ENCODE data around the gene PTGES3L. TPM values are rescaled to one million over a fixed set of nuclear protein-coding genes. Genes with fewer than 3 reads are reported as not detected.

PTGES3L gene
- total and polyA plus RNA-seq, 4 donors = 0.08 to 0.19 (median 0.13) TPM; not detected in 1

DNA sequence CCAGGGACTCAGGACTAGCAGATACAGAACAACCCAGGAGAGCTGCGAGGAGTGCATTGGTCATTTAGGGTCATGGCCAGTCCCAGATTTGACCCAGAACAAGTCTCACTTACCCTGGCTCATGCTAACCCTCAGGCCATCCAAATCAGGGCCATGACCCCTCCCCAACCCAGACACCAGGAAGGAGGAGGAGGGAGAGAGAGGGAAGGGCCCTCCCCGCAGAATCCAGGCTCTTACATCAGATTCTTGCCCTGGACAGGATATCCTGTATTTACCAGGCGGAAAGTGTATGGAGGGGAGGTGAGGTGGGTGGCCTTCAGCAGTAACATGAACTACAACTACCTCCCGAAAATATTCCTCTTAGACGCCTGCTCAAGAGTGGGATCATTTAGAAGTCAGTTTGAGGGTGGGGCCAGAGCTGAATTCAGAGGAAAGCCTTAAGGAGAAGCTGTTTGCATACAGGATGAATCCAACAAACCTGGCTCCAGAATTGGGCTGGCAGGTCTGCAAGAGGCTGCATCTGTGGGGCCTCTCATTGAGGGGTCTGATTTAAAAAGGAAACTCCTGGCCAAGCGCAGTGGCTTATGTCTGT lies 40.2 kb upstream of the PTGES3L start:
- Histone ChIP-seq H3K27ac (ENCODE audit: low read depth in 1 of 2, low read length in 2 of 2) (peak overlapping the region in 1 of 2 donors; percentile 37), H3K4me1 (ENCODE audit: control insufficient read depth in 4 of 4, insufficient read depth in 4 of 4, low read length in 3 of 4) (peaks cover 6 to 35% (median 19%) of the 10 kb centered on the region in 4 donors), H3K36me3 (ENCODE audit: control insufficient read depth in 4 of 4, insufficient read depth in 3 of 4, low read depth in 1 of 4, low read length in 3 of 4) (peaks cover 0 to 3% (median 0%) of the 10 kb centered on the region in 4 donors), H3K9me3 (ENCODE audit: control insufficient read depth in 4 of 4, low read length in 3 of 4) (no peaks in the 10 kb centered on the region), H3K9ac (ENCODE audit: low read depth in 1 of 2, low read length in 2 of 2) (no peak overlapping the region), H3K4me3 (ENCODE audit: low read depth in 1 of 3, low read length in 3 of 3) (no peak overlapping the region), H3K27me3 (ENCODE audit: control insufficient read depth in 4 of 4, insufficient read depth in 4 of 4, low read length in 3 of 4) (no peaks in the 10 kb centered on the region)
- 68% methylated on average over 6 of the region's 6 CpGs for WGBS
- DNase-seq (ENCODE audit: low spot score) = no peak
- TF ChIP-seq HNF4A (conservative IDR thresholded peaks at IDR 0.05) (no peak), TAF1 (conservative IDR thresholded peaks at IDR 0.05) (no peak), HNF4G (IDR thresholded peaks at IDR 0.05) (no peak), ZBTB33 (IDR thresholded peaks at IDR 0.05) (no peak), EGR1 (IDR thresholded peaks at IDR 0.05; ENCODE audit: low read depth in 2 of 2) (no peak), RAD21 (IDR thresholded peaks at IDR 0.05) (no peak), MAX (IDR thresholded peaks at IDR 0.05) (no peak), RXRA (IDR thresholded peaks at IDR 0.05) (peak; percentile 67 to 71), ATF3 (IDR thresholded peaks at IDR 0.05) (no peak), FOXA2 (IDR thresholded peaks at IDR 0.05) (no peak), GABPA (IDR thresholded peaks at IDR 0.05 in 1 of 2, conservative IDR thresholded peaks at IDR 0.05 in 1 of 2) (peak in 1 of 2 donors; percentile 43), SP1 (IDR thresholded peaks at IDR 0.05) (peak; percentile 44), YY1 (IDR thresholded peaks at IDR 0.05) (no peak), NR2F2 (IDR thresholded peaks at IDR 0.05) (peak; percentile 89), JUND (IDR thresholded peaks at IDR 0.05) (no peak), FOXA1 (IDR thresholded peaks at IDR 0.05) (no peak)
- TF ChIP-seq, protein P1, sequence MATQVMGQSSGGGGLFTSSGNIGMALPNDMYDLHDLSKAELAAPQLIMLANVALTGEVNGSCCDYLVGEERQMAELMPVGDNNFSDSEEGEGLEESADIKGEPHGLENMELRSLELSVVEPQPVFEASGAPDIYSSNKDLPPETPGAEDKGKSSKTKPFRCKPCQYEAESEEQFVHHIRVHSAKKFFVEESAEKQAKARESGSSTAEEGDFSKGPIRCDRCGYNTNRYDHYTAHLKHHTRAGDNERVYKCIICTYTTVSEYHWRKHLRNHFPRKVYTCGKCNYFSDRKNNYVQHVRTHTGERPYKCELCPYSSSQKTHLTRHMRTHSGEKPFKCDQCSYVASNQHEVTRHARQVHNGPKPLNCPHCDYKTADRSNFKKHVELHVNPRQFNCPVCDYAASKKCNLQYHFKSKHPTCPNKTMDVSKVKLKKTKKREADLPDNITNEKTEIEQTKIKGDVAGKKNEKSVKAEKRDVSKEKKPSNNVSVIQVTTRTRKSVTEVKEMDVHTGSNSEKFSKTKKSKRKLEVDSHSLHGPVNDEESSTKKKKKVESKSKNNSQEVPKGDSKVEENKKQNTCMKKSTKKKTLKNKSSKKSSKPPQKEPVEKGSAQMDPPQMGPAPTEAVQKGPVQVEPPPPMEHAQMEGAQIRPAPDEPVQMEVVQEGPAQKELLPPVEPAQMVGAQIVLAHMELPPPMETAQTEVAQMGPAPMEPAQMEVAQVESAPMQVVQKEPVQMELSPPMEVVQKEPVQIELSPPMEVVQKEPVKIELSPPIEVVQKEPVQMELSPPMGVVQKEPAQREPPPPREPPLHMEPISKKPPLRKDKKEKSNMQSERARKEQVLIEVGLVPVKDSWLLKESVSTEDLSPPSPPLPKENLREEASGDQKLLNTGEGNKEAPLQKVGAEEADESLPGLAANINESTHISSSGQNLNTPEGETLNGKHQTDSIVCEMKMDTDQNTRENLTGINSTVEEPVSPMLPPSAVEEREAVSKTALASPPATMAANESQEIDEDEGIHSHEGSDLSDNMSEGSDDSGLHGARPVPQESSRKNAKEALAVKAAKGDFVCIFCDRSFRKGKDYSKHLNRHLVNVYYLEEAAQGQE (IDR thresholded peaks at IDR 0.05) = no peak
- TF ChIP-seq, protein P2, sequence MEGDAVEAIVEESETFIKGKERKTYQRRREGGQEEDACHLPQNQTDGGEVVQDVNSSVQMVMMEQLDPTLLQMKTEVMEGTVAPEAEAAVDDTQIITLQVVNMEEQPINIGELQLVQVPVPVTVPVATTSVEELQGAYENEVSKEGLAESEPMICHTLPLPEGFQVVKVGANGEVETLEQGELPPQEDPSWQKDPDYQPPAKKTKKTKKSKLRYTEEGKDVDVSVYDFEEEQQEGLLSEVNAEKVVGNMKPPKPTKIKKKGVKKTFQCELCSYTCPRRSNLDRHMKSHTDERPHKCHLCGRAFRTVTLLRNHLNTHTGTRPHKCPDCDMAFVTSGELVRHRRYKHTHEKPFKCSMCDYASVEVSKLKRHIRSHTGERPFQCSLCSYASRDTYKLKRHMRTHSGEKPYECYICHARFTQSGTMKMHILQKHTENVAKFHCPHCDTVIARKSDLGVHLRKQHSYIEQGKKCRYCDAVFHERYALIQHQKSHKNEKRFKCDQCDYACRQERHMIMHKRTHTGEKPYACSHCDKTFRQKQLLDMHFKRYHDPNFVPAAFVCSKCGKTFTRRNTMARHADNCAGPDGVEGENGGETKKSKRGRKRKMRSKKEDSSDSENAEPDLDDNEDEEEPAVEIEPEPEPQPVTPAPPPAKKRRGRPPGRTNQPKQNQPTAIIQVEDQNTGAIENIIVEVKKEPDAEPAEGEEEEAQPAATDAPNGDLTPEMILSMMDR (IDR thresholded peaks at IDR 0.05; ENCODE audit: low read depth, low read length, missing input control) = no peak

Measured in liver (tissue), 9 donors.